ENCODE results near the gene PPP1R3E.
"Not testable (repeated sequence)": the region's sequence is repeated elsewhere in the genome, so short reads cannot be mapped to it uniquely, and the experiment has no call there.

Gene PPP1R3E

DNA sequence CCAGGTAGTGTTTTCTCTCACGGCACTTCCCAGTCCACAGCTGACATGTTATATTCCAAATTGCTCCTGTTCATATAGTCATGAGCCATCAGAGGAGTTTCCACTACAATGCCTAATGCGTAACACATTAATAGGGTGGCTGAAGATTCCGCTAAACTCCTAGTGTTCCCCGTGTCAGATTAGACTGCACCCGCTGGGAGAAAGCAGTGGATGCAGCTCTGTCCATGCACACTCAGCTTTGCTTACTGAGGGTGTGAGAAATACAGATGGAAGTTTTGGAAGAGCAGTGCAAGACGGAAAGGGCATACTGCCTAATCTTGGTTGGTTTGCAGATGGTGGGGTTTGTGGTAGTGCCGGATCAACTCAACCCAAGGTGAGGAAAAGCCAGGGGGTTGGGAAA lies 5.6 kb downstream of the PPP1R3E start:
- DNase-seq = no peak

DNA sequence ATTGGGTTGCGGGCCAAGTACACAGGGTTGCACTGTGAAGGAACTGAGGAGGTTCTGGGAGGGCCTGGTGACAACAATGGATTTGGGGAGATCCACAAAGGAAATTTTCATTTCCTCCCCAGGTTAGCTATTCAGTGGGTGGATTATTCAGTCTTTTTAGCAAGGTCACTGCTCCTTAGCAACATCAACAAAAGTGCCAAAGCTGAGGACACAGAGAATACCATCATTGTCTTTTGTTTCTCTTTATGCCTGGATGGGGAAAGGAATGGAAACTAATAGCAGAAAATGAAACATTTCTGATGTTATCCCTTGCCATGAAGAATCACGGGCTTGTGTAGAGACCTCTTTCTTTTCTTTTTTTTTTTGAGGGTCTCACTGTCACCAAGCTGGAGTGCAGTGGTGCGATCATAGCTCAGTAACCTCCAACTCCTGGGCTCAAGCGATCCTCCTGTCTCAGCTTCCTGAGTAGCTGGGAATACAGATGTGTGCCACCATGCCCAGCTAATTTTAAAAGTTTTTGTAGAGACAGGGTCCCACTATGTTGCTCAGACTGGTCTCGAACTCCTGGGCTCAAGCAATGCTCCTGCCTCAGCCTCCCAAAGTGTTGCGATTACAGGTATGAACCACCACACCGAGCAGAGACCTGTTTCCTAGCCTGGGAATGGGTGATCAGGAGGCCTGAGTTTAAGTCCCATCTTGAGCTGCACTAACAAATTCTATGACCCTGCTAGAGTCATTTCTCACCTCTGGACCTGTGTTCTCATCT lies 6.5 kb downstream of the PPP1R3E start:
- no peak for DNase-seq

- DNase-seq = peak; percentile 21
These were observed 7.7 kb downstream of the PPP1R3E start for GRCh38 chr14:23294734-23295561.

DNA sequence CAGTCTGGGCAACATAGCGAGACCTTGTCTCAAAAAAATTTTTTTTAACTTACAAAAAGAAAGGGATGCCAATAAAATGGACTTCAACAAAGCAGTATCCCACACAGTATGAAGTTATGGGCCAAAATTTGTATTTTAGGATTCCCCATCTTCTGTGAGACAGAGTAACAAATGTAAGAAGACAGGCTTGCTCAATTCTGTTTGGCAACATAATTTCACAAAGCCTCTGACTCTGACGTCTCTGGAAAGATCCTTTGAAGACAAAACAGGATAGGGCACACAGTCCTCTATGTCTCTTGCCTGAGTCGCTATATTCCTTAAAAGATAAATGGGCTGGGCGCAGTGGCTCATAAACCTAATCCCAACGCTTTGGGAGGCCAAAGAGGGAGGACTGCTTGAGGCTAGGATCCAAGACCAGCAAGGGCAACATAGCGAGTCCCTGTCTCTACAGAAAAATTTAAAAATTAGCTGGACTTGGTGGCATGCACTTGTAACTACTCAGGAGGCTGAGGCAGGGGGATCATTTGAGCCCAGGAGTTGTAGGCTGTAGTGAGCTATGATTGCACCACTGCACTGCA lies 15.7 kb downstream of the PPP1R3E start:
- DNase-seq = no peak

DNA sequence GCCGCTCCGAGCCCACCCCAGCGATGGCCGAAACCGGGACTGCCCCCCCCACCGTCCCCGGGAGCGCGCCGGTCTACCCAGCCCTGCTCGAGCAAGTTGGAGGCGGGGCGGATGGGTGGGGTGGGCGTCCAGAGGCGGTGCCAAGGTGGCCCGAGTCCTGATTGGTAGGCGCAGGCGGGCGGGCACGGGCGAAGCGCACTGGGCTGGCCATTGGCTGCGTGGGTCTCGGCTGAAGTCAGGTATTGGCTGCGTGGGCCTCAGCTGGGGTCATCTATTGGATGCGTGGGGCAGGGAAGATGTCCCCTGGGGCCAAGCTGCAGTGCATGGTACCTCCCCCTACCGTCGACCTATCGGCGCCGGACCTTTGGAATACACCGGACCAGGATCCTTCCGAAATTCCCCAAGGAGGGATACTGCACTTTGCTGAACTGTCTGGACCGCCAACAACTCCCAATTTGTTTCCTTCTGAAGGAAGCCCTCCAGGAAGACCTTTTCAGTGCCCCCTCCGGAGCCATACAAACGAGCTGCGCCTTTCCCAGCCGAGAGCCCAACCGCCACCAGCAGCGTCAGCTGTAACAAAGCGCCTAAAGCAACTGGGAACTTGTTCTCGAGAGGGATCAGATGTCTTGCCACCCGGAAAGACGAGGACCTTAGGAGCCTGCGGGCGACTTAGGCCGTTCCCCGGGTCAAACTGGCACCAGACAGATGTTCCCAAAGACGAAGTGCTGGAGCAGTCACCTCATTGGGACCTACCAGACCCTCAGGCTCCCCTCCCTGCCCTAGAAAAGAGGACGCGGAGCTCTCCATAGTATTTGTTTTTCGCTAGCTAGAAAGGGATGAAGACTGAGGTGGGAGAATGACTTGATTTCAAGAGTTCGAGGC lies 16.4 kb downstream of the PPP1R3E start, which contains the start of gene HOMEZ:
HOMEZ (minus strand) TSS at position 113 of the 882 bp plus-strand sequence. CDS start 180 bp downstream, outside the sequence.
- DNase-seq = peak; percentile 96

GRCh38 chr14:23285530-23286019 lies 17.1 kb downstream of the PPP1R3E start:
- no peak for DNase-seq

GRCh38 chr14:23284654-23285529 lies 17.8 kb downstream of the PPP1R3E start:
- no peak for DNase-seq

GRCh38 chr14:23281247-23281646 lies 21.4 kb downstream of the PPP1R3E start:
- no peak for DNase-seq

DNA sequence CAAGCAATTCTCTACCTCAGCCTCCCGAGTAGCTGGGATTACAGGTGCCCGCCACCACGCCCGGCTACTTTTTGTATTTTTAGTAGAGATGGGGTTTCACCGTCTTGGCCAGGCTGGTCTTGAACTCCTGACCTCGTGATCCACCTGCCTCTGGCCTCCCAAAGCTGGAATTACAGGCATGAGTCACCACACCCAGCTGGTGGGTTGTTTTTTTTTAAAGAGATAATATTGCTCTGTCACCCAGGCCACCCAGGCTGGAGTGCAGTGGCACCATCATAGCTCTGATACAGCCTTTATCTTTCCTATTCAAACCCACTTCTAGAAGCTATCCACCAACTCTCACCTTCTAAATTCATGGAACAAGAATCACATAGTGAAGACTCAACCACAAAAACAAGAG lies 24.7 kb downstream of the PPP1R3E start:
- not testable (repeated sequence) for DNase-seq

- no peak for DNase-seq
These were observed 25.5 kb downstream of the PPP1R3E start for GRCh38 chr14:23277189-23277588.

DNA sequence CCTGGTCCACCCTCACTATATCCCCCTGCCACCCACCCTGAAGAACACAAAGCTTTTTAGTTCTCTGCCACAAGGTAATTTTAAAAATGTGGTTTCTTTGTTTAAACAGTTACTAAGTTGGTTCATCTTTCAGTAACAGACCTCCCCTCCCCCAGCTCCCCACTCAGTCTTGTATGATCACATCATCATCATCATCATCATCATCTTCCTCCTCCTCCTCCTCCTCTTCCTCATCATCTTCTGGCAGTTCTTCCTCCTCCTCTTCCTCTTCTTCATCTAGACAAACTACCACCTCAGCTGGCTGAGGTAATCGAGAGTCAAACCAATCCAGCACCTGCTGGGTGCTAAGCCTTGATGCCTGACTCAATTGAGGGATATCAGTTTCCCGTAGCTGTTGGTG lies 27.2 kb downstream of the PPP1R3E start:
- no peak for DNase-seq

DNA sequence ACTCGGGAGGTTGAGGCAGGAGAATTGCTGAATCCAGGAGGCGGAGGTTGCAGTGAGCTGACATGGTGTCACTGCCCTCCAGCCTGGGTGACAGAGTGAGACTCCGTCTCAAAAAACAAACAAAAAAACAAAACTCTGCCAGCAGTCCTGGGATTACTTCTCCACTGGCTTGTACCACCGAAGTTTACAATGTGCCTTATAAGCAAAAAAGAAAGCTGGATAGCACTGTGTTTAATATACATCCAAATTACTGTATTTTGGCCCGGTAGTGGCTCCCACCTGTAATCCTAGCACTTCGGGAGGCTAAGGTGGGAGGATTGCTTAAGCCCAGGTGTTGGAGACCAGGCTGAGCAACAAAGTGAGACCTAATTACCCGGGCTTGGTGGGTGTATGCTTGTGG lies 33.5 kb downstream of the PPP1R3E start:
- DNase-seq = no peak

GRCh38 chr14:23260849-23261248 lies 41.8 kb downstream of the PPP1R3E start:
- not testable (repeated sequence) for DNase-seq

GRCh38 chr14:23259426-23259825 lies 43.2 kb downstream of the PPP1R3E start:
- DNase-seq = no peak

DNA sequence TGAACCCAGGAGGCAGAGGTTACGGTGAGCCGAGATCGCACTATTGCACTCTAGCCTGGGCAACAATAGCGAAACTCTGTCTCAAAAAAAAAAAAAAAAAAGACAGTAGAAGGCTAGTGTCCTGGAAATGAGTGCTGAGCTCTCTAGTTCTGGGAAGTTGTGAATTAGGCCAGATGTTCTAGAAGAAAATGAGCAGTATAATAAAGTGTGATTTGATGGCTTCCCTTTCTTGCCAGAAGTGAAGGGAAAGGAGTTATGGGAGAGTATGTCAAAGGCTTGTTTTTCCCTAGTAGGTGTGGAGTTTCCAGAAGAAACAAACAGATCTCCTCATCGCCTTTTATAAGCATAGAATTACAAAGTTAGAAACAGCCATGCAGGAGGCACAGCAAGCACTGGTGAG lies 44.4 kb downstream of the PPP1R3E start:
- no peak for DNase-seq

- DNase-seq = no peak
These were observed 50.0 kb downstream of the PPP1R3E start for GRCh38 chr14:23252420-23253333.

DNA sequence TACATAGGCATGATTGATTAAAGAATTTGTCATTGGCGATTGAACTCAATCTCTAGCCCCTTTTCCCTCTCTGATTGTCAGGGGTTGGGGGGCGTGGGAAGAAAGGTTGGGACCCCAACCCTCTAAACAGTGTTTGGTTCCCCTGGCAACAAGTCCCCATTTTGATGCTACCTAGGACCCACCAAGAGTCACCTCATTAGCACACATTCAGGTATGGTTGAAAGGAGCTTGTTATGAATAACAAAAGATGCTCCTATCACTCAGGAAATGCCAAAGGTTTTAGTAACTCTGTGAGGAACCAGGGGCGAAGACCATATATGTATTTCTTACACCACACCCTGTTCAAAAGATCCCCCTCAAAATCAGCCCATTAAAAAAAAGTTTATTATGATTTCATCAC lies 50.7 kb downstream of the PPP1R3E start:
- no peak for DNase-seq

DNA sequence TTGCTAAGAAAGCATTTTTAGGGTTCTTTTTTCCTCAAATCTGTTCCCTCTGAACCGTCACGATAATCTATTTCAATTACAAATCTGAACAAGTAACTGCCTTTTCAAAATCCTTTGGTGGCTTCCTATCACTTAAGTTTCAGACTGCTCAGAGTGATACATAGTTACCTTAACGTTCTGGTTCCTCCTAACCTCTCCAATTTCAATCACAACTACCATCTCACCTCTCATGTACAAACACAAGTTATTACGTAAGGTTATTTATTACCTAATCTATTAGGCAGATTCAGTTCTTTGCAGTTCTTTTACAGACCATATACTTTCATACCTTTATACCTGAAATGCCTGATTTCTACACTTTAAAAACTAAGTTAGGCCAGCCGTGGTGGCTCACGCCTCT lies 52.8 kb downstream of the PPP1R3E start:
- DNase-seq = no peak

DNA sequence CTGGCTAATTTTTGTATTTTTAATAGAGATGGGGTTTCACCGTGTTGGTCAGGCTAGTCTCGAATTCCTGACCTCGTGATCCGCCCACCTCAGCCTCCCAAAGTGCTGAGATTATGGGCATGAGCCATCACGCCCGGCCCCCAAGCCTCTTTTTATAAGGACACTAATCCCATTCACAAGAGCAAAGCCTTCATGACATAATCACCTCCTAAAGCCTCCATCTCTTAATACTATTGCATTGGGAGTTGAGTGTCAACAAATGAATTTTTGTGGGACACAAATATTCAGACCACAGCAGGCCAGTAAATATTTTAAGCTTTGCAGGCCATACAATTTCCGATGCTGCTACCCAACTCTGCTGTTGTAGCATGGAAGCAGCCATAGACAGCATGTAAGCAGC lies 54.1 kb downstream of the PPP1R3E start:
- no peak for DNase-seq

All from NCI-H1436 treated with DMSO at 0.1 percent for 48 hours (cell line).